ENCODE measurements around the gene UHRF2. TPM values are rescaled to one million over a fixed set of nuclear protein-coding genes. Genes with fewer than 3 reads are reported as not detected.

Gene UHRF2, protein sequence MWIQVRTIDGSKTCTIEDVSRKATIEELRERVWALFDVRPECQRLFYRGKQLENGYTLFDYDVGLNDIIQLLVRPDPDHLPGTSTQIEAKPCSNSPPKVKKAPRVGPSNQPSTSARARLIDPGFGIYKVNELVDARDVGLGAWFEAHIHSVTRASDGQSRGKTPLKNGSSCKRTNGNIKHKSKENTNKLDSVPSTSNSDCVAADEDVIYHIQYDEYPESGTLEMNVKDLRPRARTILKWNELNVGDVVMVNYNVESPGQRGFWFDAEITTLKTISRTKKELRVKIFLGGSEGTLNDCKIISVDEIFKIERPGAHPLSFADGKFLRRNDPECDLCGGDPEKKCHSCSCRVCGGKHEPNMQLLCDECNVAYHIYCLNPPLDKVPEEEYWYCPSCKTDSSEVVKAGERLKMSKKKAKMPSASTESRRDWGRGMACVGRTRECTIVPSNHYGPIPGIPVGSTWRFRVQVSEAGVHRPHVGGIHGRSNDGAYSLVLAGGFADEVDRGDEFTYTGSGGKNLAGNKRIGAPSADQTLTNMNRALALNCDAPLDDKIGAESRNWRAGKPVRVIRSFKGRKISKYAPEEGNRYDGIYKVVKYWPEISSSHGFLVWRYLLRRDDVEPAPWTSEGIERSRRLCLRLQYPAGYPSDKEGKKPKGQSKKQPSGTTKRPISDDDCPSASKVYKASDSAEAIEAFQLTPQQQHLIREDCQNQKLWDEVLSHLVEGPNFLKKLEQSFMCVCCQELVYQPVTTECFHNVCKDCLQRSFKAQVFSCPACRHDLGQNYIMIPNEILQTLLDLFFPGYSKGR
- total RNA-seq = 66.8 and 90.9 TPM in 2 replicates

GRCh38 chr9:6412487-6413364 lies at the start of gene UHRF2:
Gene UHRF2, plus strand, starts transcription at chr9:6413199. Its CDS starts 292 bp downstream, at chr9:6413491.

Other genes starting within 250 kb of the UHRF2 start
- 19.6 and 44.5 TPM in 2 replicates for gene IL33, start 197.4 kb upstream of the UHRF2 start, total RNA-seq
- gene TPD52L3, start 84.8 kb upstream of the UHRF2 start, total RNA-seq = not detected in 2 replicates
- gene GLDC, start 232.5 kb downstream of the UHRF2 start, total RNA-seq = 0.50 and 0.58 TPM in 2 replicates